Glomerular visceral epithelial cell (primary cell): ENCODE data around the gene ATAD3C.
"Not testable (repeated sequence)": the region's sequence is repeated elsewhere in the genome, so short reads cannot be mapped to it uniquely, and the experiment has no call there.

ENCODE experiments used
- DNase-seq: peaks from one replicate; pipeline ENCODE4 v3.0.0-alpha.2; 2016; ENCODE audit errors: extremely low spot score

The ATAD3C gene

GRCh38 chr1:1419363-1419812 is 30.1 kb upstream of the ATAD3C start:
- DNase-seq: no peak

- DNase-seq: no peak
These were observed 29.5 kb upstream of the ATAD3C start for GRCh38 chr1:1419813-1420653.

GRCh38 chr1:1420654-1421141 is 28.8 kb upstream of the ATAD3C start:
- no peak for DNase-seq

GRCh38 chr1:1421147-1421906 is 28.2 kb upstream of the ATAD3C start, which contains the start of gene ANKRD65:
Gene ANKRD65, minus strand, starts transcription at chr1:1421276. Its CDS starts 271 bp downstream, at chr1:1421005.
- no peak for DNase-seq

- DNase-seq: no peak
These were observed 27.5 kb upstream of the ATAD3C start for GRCh38 chr1:1421907-1422464.

- DNase-seq: no peak
These were observed 26.8 kb upstream of the ATAD3C start for GRCh38 chr1:1422465-1423244.

- no peak for DNase-seq
These were observed 26.3 kb upstream of the ATAD3C start for GRCh38 chr1:1423245-1423597.

GRCh38 chr1:1424707-1425106 is 24.8 kb upstream of the ATAD3C start:
- no peak for DNase-seq

- no peak for DNase-seq
These were observed 24.1 kb upstream of the ATAD3C start for GRCh38 chr1:1425426-1425752.

- DNase-seq: no peak
These were observed 23.6 kb upstream of the ATAD3C start for GRCh38 chr1:1425753-1426495.

- no peak for DNase-seq
These were observed 22.9 kb upstream of the ATAD3C start for GRCh38 chr1:1426496-1427105.

- DNase-seq: no peak
These were observed 22.2 kb upstream of the ATAD3C start for GRCh38 chr1:1427106-1427819.

- no peak for DNase-seq
These were observed 21.7 kb upstream of the ATAD3C start for GRCh38 chr1:1427820-1428148.

GRCh38 chr1:1428174-1428573 is 21.3 kb upstream of the ATAD3C start:
- DNase-seq: no peak

- DNase-seq: not testable (repeated sequence)
These were observed 20.5 kb upstream of the ATAD3C start for GRCh38 chr1:1428967-1429366.

GRCh38 chr1:1429671-1430073 is 19.8 kb upstream of the ATAD3C start:
- no peak for DNase-seq

GRCh38 chr1:1430114-1430982 is 19.1 kb upstream of the ATAD3C start:
- no peak for DNase-seq

GRCh38 chr1:1430992-1431844 is 18.3 kb upstream of the ATAD3C start:
- DNase-seq: no peak
